CD4-positive, alpha-beta T cell treated with Interleukin-15 for 4 hours (primary cell): ENCODE data around the gene ARL14.

Experiments
- DNase-seq: peaks from one replicate; pipeline ENCODE4 v3.0.0-alpha.2; 2020; ENCODE audit warnings: low spot score

Gene ARL14

GRCh38 chr3:160722331-160722730 is 45.4 kb downstream of the ARL14 start:
- no peak for DNase-seq

- DNase-seq: no peak
Measured at GRCh38 chr3:160725338-160725737, 48.4 kb downstream of the ARL14 start.
